Colon (tissue), 2 donors: ENCODE measurements around the gene NPLOC4.
"Not testable (repeated sequence)": the region's sequence is repeated elsewhere in the genome, so short reads cannot be mapped to it uniquely, and the experiment has no call there.

Experiments used
- FAIRE-seq: peaks from 2 replicates; lab custom pipeline; 2012; peaks lifted over from hg19 to GRCh38; lab: Jason Lieb, UNC
- donor health status: control.
- donor health status: control.

Gene NPLOC4

DNA sequence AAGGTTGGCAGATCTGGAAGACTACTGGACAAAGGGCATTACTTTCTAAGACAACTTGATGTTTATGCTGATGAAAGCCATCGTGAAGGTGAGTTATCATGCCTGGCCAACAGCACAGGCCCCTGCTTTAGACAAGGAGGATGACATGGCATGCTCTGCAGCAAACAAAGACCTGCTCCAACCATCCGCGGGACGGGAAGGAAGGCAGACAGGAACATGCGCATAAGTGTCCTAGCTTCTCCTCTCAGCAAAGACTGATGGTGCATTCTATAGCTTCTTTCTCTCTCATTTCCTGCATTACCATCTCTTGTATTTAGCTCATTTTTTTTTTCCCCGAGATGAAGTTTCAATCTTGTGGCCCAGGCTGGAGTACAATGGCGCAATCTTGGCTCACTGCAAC, 5.4 kb downstream of the NPLOC4 start:
- FAIRE-seq = no peak

DNA sequence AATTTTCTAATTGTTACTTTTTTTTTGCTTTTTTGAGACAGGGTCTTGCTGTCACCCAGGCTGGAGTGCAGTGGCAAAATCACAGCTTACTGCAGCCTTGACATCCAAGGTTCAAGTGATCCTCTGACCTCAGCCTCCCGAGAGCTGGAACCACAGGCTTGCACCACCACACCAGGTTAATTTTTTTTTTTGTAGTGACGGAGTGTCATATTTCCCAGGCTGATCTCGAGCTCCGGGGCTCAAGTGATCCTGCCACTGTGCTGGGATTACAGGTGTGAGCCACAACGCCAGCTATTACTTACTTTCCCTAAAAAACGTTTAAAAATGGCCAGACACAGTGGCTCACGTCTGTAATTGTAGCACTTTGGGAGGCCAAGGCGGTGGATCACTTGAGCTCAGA, 6.6 kb downstream of the NPLOC4 start:
- no peak for FAIRE-seq

DNA sequence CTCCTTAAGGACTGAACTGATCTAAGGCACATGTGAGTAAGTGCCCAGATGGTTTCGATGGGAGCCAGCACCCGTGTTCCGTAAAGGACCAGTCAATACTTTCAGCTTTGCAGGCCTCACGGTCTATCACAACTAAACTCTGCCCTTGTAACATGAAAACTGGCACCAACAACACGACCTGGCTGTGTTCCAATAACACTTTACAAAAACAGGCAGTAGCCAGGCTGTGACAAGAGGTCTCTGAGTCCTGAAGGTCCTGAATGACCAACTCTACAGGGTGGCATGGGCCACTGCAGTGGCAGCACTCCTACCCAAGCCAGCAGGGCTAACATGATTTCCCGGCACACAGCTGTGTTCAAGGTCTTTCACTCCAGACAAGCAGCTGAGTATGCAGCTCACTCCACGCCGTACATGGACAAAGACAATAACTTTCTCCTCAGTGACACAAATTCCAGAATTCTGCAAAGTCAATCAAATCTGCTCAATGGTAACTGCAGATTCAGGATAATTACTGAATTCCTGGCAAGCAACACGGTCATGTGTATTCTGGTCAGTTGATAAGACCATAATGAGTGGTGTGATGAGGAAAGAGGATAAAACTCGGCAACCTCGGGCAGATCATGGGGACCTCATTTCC, 15.3 kb downstream of the NPLOC4 start:
- FAIRE-seq = no peak

DNA sequence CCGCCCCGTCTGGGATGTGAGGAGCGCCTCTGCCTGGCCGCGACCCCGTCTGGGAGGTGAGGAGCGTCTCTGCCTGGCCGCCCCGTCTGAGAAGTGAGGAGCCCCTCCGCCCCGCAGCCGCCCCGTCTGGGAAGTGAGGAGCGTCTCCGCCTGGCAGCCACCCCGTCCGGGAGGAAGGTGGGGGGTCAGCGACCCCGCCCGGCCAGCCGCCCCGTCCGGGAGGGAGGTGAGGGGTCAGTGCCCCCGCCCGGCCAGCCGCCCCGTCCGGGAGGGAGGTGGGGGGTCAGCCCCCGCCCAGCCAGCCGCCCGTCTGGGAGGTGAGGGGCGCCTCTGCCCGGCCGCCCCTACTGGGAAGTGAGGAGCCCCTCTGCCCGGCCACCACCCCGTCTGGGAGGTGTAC, 18.6 kb downstream of the NPLOC4 start:
- not testable (repeated sequence) for FAIRE-seq

DNA sequence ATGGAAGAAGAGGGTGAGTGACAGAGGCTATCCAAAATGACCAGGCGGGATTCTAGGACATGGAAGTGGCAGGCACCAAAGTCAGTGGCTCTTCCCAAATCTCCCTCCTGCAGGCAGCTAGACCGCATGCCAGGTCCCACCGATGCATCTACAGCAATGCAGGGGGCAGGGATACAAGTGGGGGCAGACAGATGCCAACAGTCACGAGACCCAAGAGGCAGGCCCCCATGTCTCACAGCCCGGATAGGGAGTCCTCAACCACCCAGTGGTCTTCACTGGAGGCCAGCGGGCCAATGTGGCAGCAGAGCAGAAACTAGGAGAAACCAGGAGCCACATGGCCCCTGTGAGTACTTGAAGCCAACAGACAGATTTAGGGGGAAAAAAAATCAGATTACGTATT, 20.0 kb downstream of the NPLOC4 start:
- no peak for FAIRE-seq

DNA sequence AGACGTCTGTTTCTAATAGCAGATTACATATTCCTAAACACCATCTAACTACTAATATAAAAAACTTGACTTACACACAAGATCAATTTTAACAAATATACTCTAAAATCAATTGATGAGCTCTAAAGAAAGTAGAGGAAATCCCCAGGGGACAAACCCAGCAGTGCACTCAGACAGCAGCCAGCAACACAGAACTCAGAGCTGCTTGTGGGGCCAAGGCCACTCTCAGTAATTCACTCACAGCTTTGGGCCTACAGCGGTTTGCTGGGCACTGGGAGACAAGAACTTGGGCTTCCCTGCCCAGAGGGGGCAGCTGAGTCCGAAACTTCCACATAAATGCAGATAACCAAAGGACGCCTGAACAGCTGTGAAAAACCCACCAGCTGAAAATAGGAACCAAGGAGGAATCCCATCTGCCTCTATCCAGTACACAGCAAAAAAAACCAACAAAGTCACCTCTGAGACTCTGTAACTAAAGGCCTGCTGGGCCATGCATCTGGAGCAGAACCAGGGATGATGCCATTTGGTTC, 21.4 kb downstream of the NPLOC4 start:
- FAIRE-seq = no peak

DNA sequence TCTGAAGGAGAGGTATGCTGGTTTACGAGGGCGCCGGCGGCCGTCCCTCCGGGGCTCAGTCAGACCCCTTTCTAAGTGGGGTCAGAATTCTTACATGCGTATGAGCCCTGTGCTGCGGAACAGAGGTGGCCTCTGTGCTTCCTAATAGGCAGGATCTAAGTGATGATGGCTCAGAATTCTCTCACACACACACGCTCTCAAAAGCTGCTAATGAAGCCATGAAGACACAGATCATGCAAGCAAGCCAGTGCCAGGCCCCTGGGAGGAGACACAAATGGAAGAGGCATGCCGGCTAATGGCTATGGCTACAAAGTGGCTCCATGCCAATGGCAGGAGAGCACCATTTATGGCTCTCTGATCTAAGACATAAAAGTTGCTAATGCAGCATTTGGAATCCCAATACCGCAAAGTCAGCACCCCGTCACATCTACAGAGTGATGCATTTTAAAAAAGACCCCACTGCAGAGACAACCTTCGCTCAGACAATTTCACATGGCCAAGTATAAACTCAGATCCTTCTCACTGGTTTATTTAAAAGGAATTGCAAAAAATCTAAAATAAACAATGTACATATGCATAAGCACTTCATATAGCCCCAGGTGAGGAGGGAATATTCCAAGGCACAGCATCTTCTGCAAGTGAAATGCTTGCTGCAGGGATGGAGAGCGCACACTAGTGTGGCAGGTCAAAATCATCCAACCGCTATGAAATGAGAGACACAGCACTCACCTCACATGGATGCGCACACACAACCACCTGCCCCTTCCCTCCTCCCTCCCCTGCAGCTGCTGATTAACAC, 24.5 kb downstream of the NPLOC4 start:
- no peak for FAIRE-seq

DNA sequence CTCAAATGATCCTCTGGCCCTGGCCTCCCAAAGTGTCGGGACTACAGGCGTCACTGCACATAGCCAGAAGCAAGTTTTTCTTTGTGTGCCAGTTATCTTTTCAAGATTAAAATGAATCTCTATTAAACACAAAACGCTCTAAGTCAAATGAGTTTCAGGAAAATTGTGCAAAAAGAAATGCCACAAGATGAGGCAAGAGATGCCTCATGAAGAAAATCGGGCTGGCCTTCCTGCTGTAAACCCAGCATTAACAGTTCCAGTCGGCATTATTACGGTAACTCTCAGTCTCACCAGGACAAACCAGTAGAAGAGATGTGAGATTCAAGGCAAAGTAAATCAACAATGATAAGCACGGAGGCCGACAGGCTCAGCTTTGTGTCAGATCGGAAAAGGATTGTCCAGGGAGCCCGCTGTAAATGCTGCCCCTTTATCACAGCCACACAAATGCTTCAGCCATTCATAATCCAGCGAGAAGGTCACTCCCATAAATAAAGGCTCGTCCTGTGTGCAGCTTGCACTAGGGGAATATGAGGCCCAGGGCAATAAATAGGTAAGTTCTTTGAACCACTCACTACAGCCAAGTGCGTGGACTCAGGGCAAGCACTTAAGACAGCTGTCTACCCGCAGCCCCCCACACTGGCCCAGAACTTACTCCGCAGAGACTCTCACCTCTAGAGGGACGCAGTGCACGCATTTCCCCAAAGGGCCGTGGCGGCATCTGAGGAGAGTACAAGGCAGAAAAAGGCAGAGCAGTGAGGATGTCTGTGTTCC, 27.2 kb downstream of the NPLOC4 start:
- FAIRE-seq = no peak

DNA sequence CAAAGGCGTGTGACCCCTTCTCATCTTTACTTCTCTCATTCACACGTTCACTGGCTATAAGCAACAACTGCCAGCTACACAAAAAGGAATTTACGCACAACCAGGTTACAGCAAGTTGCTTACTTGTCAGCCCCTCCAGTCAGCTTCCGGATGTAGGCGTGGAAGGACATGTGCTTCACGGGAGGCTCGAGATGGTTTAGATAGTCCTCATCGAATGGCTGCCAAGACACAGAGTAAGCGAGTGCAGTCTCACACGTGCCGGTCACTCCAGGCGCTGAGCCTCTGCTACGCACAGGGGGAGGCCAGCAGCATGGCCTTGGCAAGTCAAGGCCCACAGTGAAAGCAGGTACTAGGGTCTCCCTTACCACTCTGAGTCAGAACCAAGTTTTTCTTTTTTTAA, 28.3 kb downstream of the NPLOC4 start:
- FAIRE-seq = no peak

DNA sequence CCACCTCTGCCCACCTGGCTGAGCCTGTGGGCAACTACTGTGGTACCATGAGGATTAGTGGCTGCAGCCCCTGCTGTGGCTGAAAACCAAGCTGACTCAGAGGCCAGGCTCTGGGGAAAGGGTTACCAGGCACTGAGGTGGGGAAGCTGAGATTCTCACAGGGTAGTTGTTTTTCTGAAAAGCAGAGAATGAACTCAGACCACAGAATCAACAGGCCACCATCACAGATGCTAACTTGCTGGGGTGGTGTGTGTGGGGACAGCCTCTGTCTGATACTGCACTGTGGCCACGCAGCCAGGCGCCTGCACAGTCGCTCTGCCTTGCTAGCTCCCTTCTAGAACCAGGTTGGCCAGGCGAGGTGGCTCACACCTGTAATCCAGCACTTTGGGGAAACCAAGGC, 28.8 kb downstream of the NPLOC4 start:
- FAIRE-seq = no peak

DNA sequence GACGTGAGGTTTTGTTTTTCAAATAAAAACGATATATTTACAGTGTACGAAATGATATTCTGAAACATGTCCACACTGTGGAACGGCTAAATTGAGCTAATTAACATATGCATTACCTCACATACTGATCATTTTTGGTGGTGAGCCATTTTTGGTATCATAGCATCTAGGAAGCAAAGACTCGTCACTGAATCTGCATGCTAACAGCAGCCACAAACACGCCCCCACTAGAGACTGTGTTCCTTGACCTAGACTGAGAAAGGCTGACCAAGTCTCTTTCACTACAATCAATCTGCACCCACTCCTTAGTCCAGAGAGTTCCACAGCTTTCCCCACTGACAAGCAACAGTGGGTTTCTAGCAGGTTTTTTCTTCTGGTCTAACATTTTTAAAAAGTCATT, 29.5 kb downstream of the NPLOC4 start:
- no peak for FAIRE-seq

DNA sequence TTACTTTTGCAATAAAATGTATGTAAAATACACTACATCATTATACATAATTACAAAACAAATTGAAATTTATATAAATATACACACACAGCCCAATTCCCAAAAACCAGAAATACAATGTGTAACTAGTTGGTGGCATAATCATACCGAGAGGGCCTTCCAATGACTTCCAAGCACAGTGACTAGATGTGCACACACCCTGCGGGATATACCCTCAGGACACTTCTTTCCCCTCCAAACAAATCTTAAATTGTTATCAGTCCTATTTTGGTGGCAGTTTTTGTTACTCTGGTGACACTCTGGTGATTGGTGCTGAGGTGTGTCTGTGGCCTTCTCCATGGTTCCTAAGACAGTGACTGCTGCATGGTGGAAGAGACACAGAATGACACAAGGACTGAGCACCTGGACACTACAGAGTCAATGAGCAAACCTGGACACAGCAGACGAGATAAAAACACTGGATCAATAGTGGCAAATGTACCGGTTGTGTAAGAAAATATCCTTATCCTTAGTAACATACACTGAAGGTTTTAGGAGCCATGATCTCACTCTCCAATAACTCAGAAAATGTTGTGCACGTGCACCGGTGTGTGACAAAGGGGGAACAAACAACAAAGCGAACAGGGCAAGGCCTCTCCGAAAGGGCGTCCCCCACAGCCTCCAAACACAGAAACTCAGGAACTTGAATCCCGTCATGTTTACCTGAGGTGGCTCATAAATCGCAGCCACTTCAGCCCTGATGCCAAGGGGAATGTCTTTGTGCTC, 32.9 kb downstream of the NPLOC4 start:
- FAIRE-seq = no peak

DNA sequence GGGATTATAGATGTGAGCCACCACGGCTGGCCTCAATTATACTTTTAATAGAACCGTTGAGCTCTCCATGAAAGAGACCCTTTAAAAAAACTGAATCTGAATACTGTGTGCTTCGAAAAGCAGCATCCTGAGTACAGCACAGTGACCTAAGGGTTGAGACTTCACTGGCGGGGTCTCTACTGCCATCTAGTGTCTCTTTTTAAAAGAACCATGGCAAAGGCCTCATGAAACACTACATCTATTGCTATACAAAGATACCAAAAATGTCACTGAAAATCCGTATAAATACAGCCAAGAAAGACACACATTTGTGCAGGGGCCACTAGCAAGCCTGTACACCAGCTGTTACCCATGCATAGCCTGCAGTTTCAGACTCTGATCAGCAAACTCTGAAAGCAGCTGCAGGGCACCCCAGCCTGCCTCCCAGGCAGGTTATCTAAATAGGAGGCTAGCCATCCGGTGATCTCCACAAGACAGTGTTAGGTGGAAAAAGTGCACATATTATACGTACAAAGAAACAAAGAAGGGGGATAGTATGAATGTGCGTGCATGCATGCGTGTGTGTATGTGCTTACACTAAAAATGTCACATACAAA, 35.3 kb downstream of the NPLOC4 start:
- no peak for FAIRE-seq

DNA sequence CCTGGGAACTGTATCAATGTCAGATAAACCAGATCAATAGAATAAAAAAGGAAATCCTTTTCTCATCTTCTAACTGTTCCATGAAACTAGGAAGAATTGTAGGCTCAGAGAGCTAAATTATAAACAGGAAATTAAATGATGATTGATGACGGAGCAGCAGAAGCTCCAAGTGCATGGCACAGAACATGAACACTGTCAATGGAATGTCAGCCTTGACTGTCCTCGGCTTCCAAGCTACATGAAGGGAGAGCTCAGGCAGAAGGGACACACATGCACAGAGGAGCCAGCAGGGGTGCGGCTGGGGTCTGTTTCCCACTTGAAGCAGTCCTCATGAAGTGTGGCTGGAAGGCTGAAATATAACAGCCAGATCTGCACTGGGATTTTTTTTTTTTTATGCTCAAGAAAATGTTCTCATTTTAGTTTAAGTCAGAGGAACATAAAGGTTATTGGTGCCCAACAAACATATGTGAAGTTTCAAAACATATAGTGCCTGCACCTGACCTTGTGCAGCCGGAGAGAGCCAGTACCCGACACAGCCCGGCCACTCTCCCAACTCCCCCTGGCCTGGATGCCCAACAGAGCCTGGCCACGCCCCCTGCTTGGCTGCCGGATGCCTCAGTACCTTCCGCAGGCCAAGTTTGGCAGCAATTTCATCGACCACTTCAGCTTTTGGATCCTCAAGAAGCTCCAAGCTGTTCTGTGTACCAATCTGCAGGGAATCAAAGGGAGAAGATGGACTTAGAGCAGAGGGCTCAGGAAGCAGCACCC, 37.0 kb downstream of the NPLOC4 start:
- no peak for FAIRE-seq

DNA sequence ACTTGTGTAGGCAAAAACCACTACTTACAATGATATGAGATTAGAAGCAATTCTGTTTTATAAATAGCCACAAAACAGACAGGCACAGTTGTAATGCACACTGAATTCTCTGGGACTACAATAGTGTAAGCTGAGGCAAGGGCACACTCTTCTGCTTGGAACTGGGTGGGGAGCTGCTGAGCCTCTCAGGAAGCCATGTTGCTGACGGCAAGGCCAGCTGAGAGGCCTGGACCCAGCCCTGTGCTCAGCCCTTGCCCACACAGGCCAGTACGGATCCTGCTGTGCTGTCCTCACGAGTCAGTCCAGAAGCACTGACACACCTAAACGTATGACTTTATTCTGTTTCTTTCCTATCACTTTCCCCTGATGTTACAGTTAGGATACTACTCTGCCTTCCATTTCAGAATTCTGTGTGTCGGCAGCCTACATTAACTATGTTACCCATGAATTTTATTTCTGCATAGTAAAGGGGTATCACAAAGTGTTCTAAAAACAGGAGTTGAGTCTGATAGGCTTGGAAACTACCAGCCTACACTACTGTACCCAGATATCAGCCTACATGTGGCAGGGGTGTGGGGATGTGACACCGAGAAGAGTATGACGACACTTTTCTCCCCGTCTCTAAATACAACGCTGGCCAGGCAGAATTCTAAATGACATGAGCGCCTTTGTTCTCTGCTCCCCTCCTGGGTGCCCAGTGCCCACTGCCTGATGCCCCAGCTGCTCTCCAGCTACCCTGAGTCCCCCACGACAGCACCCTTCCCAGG, 43.6 kb downstream of the NPLOC4 start:
- FAIRE-seq = no peak

DNA sequence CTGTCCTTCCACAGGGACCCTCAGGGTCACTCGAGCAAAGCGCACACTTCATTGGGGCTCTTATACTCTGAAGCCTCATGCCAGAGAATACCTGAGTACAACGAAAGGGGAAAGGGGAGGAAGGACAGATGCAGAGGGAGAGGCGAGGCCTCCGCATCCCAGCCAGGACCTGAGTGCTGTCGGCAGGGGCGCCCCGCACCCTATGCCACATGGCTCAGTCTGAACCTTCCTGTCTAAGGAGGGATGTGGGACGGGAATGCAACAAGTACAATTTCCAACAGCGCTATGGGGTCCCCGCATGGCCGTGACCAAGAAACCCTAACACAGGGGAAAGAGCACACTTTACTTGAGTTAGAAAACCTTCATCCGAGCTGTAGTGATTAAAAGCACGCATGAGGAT, 44.9 kb downstream of the NPLOC4 start:
- FAIRE-seq = no peak

DNA sequence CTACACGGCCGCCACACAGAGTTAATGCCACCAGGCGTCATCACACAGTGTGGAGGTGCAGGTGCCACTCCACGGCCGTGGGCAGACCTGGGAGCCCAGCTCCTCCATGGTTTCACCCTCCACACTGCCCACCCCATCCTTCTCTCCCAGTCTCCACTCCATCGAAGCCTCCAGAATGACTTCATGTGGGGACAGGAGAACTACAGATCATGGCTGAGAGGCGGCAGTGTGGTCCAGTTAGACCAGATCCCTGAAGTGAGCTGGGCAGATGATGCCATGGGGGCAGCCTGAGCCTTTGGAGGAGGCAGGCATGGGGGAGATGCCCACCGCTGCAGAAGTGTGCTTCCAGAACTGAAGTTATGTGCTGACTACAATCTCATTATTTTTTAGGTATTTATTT, 46.8 kb downstream of the NPLOC4 start:
- no peak for FAIRE-seq

DNA sequence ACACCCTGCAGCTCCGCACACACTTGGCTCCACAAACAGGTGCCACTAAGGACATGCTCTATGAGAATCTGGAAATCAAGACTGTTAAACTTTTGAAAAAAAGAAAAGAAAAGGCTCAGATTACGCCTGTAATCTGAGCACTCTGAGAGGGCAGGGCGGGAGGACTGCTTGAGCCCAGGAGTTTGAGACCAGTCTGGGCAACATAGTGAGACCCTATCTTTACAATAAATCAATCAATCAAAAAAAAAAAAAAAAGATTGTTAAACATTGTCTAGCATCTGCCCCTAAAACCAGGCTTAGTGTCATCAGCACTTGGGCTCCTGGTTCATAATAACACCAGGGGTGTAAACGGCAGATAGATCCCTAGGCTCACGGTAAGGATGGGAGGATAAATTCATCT, 47.3 kb downstream of the NPLOC4 start:
- FAIRE-seq = no peak

DNA sequence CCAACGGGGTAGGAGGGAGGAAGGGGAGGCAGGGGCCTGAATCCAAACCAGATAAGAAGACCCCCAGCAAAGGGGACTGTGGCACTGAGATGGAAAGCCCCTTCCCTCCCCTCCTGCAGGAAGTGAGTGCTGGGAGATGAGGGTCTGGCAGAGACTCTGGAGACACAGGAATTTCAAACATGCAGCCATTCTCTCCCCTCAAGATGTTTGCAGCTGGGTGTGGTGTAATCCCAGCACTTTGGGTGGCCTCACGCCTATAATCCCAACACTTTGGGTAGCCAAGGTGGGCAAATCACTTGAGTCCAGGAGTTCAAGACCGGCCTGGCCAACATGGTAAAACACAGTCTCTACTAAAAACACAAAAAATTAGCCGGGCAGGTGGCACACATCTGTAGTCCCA, 50.8 kb downstream of the NPLOC4 start:
- no peak for FAIRE-seq

DNA sequence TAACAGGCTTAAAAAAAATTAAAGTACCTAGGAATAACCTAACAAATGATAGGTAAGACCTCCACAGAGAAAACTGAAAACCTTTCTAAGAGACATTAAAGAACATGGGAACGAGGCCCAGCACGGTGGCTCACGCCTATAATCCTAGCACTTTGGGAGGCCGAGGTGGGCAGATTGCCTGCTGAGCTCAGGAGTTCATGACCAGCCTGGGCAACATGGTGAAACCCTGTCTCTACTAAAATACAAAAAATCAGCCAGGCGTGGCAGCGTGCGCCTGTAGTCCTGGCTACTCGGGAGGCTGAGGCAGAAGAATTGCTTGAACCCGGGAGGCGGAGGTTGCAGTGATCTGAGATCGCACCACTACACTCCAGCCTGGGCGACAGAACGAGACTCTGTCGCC, 52.1 kb downstream of the NPLOC4 start:
- FAIRE-seq = not testable (repeated sequence)
